Activated CD8-positive, alpha-beta memory T cell treated with anti-CD3 and anti-CD28 coated beads, Interleukin-2, amount 50 U/mL, for 1 hour (primary cell): ENCODE data around the gene ACSF3.

Experiments
- DNase-seq: peaks from one replicate; pipeline ENCODE4 v3.0.0-alpha.2; 2020; ENCODE audit errors: extremely low read depth

ACSF3 gene

DNA sequence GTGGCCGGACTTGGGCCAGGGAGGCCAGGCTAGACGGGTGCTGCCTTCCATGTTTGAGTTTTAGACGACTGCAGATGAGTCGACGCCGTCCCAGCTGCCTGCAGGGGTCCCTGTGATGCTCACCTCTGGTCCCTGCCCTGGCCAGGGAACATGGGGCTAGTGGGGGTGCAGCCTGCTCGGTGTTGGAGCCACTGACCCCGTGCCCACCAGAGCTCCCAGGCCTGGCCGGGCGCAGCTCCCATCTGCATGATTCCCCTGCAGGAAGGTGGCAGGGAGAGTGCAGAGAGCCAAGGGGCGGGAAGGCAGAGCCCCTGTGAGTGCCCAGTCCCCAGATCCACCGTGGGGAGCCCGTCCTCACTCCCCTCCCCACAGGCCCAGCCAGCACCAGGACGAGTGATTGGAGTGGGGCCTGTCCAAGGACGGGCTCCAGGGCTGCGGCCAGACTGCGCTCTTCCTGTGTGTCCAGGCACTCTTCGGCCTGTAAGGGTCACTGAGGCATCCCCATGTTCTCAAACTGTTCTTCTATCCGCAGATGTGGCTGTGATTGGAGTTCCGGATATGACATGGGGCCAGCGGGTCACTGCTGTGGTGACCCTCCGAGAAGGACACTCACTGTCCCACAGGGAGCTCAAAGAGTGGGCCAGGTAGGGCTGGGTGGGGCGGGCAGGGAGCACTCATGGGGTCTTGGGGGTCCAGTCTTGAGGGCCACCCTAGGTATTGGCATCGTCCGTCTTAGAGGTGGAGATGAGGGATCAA, 51.9 kb downstream of the ACSF3 start:
- no peak for DNase-seq

DNA sequence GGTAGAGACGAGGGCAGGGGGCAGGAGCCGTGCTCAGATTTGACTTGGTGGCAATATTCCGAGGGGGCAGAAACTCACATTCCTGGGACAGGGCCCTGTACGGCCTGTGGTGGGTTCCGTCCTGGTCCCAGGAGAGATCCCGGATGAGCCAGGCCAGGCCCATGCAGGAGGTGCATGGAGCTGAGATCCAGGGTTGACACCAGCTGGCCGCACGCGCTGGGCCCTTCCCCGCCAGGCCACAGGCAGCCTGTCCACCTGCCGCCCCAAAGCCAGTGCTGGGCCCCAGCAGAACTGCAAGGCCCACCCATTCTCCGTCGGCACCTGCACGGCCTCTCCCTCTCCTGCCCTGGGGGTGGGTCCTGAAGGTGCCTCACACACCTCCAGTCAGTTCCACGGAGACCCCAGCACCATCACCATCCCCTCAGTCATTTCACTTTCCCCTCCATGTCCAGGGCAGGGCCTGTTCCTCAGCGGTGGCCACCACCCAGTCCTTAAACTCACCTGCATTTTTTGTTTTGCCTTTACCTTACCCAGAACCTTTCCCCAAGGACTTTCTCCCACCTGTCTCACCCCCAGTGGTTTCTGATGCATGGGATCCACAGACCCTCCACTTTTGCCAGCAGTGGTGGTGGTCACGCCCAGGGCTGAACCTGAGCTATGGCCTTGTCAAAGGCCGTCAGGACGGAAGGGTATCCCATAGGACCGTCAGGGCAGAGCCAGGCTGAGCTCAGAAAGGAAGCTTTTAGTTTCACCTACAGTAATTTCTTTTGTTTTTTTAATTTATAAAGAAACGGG, 52.8 kb downstream of the ACSF3 start:
- DNase-seq = no peak

DNA sequence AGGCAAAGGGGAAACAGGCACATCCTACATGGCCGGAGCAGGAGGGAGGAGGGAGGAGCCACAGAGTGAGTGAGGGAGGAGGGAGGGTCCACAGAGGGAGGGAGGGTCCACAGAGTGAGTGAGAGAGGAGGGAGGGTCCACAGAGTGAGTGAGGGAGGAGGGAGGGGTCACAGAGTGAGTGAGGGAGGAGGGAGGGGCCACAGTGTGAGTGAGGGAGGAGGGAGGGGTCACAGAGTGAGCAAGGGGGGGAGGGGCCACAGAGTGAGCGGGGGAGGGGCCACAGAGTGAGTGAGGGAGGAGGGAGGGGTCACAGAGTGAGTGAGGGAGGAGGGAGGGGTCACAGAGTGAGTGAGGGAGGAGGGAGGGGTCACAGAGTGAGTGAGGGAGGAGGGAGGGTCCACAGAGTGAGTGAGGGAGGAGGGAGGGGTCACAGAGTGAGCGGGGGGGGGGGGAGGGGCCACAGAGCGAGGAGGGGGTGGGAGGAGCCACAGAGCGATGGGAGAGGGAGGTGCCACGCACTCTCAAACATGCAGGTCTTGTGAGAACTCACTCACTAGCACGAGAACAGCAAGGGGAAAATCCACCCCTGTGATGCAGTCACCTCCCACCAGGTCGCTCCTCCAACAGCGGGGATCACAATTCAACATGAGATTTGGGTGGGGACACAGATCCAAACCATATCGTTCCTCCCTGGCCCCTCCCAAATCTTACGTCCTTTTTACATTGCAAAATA, 53.6 kb downstream of the ACSF3 start:
- DNase-seq = no peak

DNA sequence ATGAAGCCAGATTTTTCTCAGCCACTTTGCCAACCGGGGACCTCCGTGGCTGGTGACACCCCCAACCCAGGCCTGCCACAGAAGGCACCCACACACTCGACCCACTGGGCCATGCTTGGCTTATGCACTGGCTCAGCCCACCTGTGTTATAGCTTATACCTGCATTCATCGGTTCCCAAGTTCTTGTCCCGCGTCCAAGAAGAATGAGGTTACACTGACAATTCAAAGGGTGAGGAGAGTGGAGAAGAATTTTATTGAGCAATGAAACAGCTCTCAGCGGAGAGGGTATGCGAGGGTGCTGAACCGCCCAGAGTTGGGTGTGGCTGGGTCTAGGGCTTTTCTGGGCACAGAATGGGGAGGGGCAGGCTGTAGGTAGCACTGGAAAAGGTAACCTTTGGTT, 55.7 kb downstream of the ACSF3 start:
- no peak for DNase-seq

DNA sequence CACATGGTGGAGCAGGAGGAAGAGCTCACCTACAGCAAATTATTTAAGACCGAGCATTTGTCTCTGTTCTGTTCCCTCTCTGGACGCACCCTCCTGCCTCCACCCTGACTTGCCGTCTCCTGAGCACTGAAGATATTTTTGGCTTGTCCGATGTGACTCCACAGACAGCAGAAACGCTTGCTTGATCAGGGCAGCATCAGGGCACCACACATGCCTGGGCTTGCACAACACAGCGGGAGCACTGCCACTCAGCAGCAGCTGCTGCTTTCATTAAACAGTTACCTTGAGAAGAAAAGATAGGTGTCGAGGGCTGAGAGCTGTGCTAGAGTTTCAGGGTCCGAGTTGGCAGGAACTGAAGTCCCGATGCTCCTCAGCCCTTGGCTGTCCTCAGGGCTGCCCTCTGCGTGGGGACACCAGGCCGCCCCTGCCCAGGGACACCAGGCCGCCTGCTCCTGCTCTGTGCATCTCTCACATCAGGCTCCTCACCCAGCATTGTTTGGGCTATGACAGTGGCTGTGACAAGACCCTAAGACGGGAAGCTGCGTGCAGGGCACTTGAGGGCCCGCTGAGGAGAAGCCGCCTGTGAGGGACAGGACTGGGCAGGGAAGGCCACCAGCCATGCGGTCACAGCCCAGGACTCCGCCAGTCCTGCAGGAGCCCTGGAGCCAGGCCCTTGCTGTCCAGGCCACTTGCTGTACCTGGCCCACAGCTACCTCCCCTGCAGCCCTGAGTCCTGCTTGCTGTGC, 56.6 kb downstream of the ACSF3 start:
- no peak for DNase-seq

DNA sequence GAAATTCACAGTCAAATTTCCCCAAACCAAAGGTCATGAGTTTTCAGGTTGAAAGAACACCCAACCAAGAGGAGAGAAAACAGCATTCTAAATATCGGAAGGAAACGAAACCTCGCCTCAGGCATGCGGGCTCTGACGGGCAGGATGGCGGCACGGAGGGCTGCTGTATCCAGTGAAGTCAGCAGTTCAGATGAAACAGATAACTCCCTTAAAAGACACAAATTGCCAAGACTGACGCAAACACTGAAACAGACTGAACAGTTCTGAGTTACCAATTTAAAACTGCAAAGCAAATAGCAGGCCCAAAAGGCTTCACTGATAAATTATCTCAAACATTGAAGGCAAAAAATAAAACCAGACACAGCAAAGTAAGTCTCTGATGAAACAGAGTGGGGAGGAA, 57.3 kb downstream of the ACSF3 start:
- no peak for DNase-seq

DNA sequence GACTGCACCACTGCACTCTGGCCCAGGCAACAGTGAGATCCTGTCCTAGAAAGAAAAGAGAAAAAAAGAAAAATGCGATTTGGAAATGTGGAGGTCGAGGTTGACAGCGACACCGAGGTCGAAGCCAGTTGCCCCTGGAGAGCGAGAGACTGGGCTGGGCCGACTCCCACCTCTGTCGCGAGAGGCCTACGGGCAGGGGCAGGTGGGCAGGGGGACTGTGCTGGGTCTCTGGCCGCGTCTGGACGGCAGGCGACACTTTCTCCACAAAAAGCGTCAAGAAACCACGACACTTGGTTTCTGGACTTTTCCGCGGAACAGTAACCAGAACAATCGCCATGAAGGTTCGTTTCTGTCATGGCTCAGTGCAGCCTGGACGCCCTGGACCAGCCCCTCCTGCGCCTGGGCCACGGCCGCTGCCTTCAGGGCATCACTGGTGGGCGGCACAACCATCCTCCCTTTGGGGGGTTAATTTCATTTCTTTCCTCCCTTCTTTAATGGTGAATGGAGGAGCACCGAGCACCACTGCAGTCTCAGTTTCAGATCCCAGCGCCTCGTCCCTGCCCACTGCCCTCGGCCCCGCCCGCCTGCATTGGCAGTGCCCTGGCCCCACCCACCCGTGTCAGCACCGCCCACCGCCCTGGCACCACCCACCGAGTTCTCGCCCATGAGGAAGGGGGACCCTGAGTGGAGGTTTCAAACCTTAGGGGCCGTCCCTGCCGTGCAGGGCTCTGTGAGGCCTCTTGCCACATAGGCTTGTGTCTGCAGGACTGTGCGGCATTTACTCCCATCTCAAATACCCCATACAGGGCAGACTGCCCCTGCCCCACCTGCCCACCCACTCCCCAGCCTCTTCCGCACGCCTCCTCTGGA, 59.4 kb downstream of the ACSF3 start:
- no peak for DNase-seq

DNA sequence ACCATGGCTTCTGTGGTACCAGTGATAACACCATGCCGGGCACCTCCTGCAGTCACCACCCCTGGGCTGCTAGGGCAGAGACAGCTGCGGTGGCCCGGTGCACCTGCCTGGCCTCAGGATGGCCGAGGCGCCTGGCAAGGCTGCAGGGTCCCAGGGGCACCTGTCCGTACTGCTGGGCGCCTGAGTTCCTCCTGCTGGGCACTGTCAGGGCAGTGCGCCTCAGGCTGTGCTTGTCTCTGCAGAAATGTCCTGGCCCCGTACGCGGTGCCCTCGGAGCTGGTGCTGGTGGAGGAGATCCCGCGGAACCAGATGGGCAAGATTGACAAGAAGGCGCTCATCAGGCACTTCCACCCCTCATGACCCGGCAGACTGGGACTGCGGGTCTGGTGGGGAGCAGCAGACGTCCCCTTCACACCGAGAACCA, 60.2 kb downstream of the ACSF3 start:
- DNase-seq = no peak

DNA sequence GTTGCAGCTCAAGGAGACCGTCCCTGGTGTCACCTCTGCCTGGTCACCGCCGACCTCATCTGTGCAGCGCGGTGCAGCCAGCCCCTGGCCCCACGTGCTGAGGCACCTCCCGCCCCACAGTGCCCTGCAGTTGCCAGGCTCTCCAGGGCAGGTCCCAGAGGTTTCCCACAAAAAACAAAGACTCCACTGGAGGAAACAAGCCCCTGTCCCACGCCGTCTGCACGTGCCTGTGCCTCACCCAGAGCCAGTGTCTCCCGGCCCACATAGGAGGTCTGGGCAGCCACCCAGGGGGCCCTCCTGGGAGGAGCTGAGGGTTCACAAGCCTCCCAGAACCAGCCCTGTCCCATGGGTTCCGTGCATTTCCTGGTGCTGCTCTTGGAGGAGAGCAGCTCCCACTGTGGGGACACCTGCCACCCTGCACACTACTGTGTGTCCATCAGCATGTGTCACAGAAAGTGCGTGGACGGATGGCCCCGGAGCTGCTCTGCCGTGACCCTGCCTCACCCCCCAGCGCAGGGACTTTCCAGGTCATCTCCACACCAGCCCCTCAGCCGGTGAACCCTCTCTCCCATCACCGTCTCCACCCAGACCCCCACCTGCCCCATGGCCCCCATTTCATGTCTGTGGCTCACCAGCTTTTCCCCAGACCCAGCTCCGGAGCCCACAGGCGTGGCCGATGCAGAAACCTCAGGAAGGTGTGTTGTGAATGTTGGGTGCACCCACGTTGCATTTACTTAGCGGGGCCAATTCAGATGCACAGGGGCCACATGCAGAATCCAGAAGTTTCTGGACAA, 60.9 kb downstream of the ACSF3 start:
- no peak for DNase-seq

DNA sequence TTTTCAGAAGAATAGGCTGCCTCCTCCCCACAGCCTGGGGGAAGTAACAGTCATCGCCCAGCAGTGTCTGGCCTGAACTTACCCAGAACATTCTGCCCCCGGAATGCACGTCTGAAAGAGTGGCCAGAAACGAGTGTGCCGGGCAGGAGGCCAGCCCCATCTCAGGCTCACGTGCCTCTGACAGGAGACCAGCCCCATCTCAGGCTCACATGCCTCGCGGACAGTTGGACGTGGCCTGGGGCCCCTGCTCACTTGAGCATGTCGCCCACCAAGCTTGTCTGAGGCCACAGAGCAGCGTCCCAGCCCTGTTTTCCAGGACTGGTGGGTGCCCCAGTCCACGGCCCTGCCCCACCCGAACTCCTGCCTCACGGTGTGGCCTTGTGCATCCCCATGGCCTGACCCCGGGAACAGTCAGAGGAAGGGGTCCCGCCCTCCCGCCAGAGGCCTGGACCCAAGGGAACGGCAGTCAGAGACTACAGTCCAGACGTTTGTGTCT, 61.6 kb downstream of the ACSF3 start:
- DNase-seq = no peak

DNA sequence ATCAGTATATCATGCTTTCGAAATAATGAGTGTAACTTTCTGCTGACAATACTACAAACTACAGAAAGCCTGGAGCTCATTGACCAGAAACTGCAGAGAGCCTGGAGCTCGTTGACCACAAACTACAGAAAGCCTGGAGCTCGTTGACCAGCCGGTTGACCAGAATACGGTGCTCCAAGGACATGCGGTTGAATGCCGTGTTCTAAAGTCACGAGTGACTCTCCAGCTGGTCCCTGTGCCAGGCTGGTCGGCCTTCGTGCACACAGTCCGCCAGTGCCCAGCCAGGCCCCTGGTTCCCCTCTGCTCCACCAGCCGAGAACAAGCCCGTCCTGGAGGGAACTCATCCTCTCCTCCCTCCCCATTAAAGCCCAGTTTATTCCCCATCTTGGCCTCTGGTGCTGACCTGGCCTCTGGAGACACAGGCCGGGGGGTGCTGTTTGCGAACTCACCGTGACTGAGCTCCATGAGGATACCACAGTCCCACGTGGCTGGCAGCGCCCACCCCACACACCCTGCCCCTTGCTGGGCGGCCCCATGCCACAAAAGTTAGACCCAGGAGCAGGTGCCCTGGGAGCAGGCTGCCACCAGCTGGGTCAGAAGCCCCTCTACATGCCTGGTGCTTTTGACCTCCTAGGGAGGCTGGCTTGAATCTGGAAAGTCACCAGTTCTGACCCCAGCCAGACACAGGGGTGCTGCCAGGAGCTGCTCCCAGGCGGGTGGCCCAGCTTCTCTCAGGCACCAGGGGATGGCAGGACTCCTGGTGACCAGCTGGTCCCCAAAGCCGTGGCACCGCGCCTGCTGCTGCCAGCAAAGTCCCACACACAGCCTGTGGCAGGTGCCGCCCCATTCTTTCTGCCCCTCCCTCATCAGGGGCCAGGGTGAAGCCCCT, 62.4 kb downstream of the ACSF3 start:
- DNase-seq = no peak

DNA sequence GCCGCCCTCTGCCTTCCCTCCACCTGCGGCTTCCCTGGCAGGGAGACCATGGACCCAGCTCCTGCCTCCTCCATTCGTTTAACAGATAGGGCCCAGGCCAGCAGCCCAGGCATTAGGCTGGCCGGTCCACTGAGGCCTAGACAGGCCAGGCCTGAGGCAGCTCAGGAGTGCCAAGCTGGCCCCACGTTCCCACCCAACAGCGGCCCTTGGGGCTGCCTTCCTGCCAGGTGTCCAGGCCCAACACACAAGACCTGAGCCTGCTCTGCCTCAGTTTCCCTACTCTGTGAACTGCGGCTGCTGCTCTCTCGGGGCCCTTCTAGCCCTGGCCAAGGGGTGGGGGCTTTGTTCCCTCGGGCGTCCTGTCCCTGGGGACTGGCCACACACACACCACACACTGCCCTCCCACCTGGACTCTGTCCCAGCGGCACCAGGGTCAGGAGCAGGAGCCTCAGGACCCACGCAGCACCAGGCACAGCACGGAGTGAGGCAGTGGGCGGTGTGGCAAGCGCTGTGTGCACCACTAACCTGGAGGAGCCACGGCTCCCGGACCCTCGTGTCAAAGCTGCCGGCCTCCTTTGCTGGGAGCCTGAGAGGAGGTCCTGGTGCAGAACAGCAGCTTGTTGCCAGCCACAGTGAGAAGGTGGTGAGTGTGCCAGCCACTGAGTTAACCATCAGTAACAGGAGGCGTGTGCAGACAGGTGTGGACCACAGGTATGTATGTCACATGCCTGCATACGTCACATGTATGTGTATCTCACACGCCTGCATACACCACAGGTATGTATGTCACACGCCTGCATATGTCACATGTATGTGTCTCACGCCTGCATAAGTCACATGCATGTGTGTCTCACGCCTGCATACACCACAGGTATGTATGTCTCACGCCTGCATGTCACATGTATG, 63.3 kb downstream of the ACSF3 start:
- DNase-seq = no peak

DNA sequence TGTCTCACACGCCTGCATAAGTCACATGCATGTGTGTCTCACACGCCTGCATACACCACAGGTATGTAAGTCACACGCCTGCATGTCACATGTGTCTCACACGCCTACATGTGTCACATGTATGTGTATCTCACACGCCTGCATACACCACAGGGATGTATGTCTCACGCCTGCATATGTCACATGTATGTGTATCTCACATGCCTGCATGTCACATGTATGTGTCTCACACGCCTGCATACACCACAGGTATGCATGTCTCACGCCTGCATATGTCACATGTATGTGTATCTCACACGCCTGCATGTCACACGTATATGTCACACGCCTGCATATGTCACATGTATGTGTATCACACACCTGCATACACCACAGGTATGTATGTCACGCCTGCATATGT, 64.1 kb downstream of the ACSF3 start:
- DNase-seq = no peak

DNA sequence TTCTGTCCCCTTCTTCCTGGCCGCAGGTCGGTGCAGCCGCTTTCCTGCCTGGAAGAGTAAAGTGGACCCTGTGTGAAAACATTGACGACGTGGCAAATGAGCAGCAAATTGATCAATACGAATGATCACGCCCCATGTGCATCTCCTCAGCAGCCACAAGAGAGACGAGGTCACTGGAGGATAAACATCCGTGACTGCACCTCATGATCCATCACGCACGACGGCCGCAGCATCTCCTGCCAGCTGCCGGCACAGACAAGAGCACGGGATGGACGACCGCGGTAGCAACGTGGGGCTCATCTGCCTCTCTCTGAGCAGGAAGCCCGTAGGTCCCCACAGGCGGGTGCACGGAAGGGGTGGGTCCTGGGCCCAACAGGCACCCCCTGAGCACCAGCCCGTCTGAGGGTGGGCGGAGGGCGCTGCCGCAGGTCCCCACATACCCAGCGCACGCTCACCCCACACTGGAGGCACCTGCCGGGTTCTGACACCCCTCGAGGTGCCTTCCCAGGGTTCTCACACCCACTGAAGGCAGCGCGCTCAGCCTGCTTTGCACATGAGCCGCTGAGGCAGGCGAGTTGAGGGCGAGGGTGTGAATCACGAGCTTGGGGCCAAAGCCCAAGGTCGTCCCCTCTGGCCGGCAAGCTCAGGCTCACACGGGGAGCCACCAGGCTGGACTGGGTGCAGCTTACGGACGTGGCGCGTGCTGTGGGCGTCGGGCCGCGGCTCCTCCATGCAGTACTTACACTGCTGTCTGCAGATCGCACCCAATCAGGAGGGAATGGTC, 65.6 kb downstream of the ACSF3 start:
- DNase-seq = no peak

DNA sequence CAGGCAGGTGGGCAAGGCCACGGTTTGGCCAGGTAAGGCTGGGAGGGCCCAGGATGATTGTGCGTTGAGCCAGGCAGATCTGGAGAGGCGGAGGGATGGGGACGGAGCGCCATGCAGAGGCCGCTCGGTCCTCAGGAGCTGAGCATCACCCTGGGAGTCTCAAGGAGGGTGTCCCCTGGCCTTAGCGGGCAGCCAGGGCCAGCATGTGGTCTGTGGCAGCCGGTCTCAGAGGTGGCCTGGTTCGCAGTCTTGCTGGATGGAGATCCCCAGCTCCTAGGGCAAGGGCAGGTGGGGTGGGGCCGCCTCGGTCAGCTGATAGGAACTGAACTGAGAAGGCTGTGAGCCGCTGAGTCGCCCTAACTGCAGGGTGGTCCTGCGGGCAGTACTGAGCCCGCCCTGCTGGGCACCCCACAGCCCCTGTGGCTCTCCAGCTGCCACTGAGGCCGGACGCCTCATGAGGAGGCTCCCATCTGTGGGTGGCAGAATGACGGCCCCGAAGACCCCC, 66.2 kb downstream of the ACSF3 start:
- no peak for DNase-seq

DNA sequence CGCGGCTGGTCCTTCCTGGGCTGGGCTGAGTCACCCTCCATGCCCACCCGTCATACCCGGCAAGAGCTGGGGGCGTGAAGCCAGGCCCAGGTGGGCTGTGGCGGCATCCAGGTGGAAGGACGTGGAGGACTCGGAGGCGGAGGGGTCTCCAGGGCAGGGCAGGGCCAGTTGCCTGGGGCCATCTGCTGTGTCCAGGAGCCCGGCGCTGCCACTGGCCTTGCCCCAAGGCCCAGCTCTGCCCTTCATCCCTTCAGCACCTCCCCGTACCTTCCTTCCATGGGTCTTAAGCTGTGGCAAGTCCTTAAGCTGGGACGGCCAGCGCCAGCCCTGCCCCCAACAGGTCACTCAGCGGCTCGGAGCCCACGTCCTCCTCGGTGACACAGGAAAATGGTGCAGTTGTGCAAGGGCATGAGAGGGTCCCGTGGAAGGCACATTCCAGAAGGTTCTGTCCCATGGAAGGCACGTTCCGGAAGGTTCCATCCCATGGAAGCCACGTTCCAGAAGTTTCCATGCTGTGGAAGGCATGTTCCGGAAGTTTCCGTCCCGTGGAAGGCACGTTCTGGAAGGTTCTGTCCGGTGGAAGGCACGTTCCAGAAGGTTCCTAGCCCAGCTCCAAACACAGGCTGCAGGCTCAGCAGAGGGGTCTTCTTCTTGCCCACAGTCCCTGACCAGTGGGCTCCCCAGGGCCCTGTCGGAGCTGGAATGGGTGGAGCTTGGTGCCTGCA, 67.5 kb downstream of the ACSF3 start:
- DNase-seq = no peak
